G401 (cell line): ENCODE data around the gene COQ4. TPM values are rescaled to one million over a fixed set of nuclear protein-coding genes. Genes with fewer than 3 reads are reported as not detected.
"Not testable (repeated sequence)": the region's sequence is repeated elsewhere in the genome, so short reads cannot be mapped to it uniquely, and the experiment has no call there.

Source experiments
- DNase-seq: peaks from one replicate; pipeline ENCODE4 v3.0.0-alpha.2; 2015; ENCODE audit warnings: low spot score
- in situ Hi-C: cut with HindIII; loops from 2 replicates; pipeline ENCODE4 v1.10.0; 2016; ENCODE audit warnings: low sequenced_read_pairs, mixed read lengths
- total RNA-seq: library from RNA; depleted of rRNA; stranded (reverse); fragments of >200 nt; shearing (Covaris generic); gene quantifications from 2 replicates; pipeline ENCODE4 v1.2.3, GENCODE V29; 2014; rRNA removed

Gene COQ4
- 35.0 and 44.3 TPM in 2 replicates for total RNA-seq

- in situ Hi-C loops: no loop called here
- DNase-seq: peak; percentile 96
Measured at GRCh38 chr9:128322404-128323211, at the start of gene COQ4, which contains the start of gene TRUB2. COQ4 (plus strand) TSS chr9:128322839; CDS start chr9:128322859, 20 bp downstream. TRUB2 (minus strand) TSS chr9:128322447; CDS start chr9:128322408, 39 bp downstream.

DNA sequence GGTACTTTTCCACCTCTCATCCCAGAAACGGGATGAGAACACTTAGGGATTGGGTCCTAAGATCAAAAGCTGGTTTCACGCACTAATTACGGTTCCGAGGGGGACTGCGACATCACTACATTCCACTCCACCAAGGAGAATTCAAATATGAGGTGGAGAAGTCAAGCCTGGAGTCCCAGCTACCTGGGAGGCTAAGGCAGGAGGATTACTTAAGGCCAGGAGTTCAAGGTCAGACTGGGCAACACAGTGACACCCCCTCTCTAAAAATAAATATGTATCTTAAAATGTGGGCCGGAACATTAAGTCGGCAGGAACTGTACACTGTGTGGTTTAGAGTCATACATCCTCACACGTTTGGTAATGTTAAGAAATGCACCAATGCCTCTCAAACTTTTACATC, 48.4 kb upstream of the COQ4 start:
- in situ Hi-C loops: no loop called here
- no peak for DNase-seq

DNA sequence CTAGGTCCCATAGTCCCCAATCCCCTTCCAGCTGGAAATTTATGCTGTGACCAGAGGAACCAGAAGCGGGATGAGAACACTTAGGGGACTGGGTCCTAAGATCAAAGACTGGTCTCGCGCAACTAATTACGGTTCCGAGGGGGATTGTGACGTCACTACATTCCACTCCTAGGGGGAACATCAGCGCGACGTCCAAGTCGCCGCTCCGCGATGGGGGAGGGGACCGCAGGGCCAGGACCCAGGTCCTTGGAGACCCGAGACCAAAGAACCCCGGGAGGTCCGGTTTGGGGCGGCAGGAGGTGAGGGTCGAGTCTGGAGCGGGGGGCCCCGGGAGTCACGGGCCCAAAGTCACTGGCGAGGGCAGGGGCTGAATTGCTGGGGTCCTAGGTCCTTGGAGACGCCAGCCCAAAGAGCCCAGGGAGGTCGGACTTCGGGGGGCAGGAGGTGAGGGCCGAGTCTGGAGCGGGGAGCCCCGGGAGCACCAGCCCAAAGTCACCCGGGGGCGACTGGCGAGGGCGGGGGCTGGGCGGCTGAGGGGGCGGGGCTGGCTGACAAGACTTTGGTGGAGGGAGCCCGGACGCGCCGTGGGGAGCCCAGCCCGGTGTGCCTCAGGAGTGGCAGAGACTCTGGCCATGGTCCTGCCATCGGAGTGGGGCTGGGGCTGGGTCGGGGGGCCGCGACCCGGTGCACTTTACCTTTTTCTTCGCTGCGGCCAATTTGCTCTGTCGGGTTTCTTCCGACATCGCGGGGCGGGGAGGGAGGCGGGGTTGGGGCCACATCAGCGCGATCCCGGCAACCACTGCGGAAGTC, 47.2 kb upstream of the COQ4 start, which contains the start of gene GOLGA2:
GOLGA2 (minus strand) TSS at position 810 of the 810 bp plus-strand sequence; CDS start at position 779, 31 bp downstream.
- DNase-seq: peak; percentile 19
- in situ Hi-C loops: no loop called here

- in situ Hi-C loops: no loop called here
Measured at GRCh38 chr9:128276008-128276573, 46.5 kb upstream of the COQ4 start, which contains the start of gene SWI5. SWI5 (plus strand) TSS chr9:128276276.

GRCh38 chr9:128276574-128277270, 45.9 kb upstream of the COQ4 start:
- in situ Hi-C loops: no loop called here

More at GRCh38 chr9:128276008-128276573, 46.5 kb upstream of the COQ4 start, which contains the start of gene SWI5:
- peak; percentile 99 for DNase-seq

DNA sequence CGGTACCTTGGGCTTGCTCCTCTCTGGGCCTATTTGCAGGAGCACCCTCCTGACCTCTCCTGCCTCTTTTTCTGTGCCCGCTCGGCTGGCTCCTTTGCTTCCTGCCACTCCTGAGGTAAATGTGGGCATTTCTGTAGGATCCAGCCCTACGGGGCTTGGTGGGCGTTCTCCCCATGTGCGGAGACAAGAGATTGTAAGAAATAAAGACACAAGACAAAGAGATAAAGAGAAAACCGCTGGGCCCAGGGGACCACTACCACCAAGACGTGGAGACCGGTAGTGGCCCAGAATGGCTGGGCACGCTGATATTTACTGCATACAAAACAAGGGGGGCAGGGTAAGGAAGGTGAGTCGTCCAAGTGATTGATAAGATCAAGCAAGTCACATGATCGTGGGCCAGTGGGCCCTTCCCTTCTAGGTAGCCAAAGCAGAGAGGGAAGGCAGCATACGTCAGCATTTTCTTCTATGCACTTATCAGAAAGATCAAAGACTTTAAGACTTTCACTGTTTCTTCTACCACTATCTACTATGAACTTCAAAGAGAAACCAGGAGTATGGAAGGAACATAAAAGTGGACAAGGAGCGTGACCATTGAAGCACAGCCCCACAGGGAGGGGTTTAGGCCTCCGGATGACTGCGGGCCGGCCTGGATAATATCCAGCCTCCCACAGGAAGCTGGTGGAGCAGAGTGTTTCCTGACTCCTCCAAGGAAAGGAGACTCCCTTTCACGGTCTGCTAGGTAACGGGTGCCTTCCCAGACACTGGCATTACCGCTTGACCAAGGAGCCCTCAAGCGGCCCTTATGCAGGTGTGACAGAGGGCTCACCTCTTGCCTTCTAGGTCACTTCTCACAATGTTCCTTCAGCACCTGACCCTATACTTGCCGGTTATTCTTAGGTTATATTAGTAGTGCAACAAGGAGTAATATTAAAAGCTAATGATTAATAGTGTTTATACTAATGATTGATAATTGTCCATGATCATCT, 43.3 kb upstream of the COQ4 start:
- in situ Hi-C loops: not testable (repeated sequence)

More at GRCh38 chr9:128276574-128277270, 45.9 kb upstream of the COQ4 start:
- peak; percentile 39 for DNase-seq

GRCh38 chr9:128280084-128280622, 42.5 kb upstream of the COQ4 start:
- in situ Hi-C loops: no loop called here
- no peak for DNase-seq

More for the DNA sequence above, 43.3 kb upstream of the COQ4 start:
- not testable (repeated sequence) for DNase-seq

DNA sequence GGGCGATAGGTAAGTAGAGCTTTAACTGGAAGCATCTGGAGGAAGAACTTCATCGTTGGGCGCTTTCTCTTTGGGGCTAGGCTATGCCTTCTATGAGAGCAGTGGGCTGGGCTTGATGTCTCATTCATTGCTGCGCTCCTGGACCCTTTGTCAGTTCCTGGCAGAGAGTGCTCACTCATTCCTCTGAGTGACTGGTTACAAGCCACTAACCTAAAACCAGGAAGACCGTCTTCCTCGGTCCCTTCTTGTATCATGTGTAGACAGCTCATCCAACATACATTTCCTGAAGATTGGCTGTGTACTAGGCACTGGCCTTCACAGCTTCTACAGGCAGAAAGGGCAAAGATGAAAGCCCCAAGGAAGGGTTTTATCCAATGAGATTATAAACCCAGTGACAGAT, 40.1 kb upstream of the COQ4 start:
- in situ Hi-C loops: no loop called here
- no peak for DNase-seq

- in situ Hi-C loops: no loop called here
Measured at GRCh38 chr9:128285033-128285784, 37.4 kb upstream of the COQ4 start.

DNA sequence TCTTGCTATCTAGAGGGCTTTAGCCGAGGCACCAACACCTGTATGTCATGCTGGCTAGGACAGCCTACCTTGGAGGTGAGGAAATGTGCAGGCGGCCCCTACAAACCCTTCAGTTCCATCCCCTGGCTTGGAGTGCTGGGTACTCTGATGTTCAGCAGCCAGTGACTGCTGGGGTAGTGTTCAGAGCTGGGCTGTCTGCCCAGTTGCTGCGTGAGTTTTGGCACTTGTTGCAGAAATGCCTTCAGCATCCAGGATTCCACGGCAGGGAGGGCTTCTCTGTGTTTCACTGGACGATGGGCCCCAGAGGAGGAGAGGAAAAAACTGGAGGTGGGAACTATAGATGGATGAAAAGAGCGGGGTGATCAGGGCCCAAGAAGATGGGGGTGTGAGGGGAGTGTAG, 36.2 kb upstream of the COQ4 start:
- peak; percentile 87 for DNase-seq
- in situ Hi-C loops: no loop called here

More at GRCh38 chr9:128285033-128285784, 37.4 kb upstream of the COQ4 start:
- DNase-seq: peak; percentile 78

- no peak for DNase-seq
- in situ Hi-C loops: no loop called here
Measured at GRCh38 chr9:128288273-128289004, 34.2 kb upstream of the COQ4 start.

DNA sequence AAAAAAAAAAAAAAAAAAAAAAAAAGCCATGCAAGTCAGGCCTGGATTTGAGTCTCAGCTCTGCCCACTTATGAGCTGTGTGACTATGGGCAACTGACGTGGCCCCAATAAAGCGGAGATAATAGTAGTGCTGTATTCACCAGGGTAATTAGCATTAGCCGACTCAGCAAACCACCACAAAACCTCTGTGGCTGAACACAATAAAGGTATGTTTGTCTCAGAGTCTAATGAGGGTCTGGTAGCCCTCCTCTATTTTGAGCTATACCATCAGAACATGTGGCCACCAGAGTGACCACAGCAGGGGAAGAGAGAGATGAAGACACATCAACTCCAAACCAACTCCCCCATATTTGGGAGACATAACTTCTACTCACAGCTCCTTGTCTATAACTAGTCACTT, 30.6 kb upstream of the COQ4 start:
- in situ Hi-C loops: no loop called here

GRCh38 chr9:128293091-128293490, 29.5 kb upstream of the COQ4 start:
- in situ Hi-C loops: no loop called here
- DNase-seq: no peak

More for the DNA sequence above, 30.6 kb upstream of the COQ4 start:
- DNase-seq: no peak

- no peak for DNase-seq
- in situ Hi-C loops: no loop called here
Measured at GRCh38 chr9:128294142-128294541, 28.5 kb upstream of the COQ4 start.

DNA sequence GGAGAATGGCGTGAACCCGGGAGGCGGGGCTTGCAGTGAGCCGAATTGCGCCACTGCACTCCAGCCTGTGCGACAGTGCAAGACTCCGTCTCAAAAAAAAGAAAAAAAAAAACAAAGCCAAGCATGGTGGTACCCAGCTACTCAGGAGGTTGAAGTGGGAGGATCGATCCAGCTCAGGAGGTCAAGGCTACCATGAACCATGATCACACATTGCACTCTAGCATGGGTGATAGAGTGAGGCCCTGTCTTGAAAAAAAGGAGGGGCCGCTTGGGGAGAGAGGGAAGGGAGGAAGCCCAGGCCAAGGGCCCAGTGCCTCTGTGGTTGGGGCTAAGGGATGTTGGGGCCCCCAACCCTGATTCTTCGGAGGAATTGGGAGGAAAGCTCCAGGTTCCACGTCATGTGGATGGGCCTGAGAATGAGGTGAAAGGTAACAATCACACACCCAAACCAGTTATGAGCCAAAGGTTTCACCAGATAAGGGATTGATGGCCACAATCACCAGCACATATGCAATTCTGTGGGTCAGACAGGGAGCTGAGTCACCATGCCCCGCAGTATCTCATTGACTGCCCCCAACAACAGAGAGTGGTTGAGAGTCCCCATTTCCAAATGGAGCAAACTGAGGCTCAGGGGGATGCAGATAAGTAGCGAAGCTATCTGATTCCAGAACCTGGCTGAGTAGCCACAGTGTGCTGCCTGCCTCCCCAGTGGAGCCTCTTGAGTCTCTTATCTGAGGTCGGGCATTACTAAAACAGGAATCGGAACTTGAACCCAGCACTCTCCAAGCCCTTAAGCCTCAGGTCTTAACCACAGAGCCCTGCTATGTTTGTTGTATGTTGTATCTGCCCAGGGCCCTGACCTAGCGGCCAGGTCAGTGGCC, 26.1 kb upstream of the COQ4 start:
- in situ Hi-C loops: no loop called here

More for the DNA sequence above, 26.1 kb upstream of the COQ4 start:
- DNase-seq: no peak
